CD4-positive, alpha-beta T cell (primary cell): ENCODE results near the gene PTPMT1. TPM values are rescaled to one million over a fixed set of nuclear protein-coding genes. Genes with fewer than 3 reads are reported as not detected.

ENCODE experiments used
- ATAC-seq: fragments of 200-7000 bp; cut with Tn5 transposase; one replicate; pipeline ENCODE4 v1.10.0; 2022; ENCODE audit warnings: mild to moderate bottlenecking; ENCODE audit not compliant: poor library complexity
- CTCF ChIA-PET: fragments of 350-600 bp; sonication (Branson Sonifier 250); formaldehyde crosslinking; loops from one replicate; lab custom pipeline; 2021; ENCODE audit warnings: antibody characterized with exemption, inconsistent platforms; lab: Charles Lee
- POLR2A ChIA-PET: fragments of 350-600 bp; sonication (Branson Sonifier 250); formaldehyde crosslinking; loops from one replicate; lab custom pipeline; 2021; ENCODE audit warnings: antibody characterized with exemption, inconsistent platforms; lab: Charles Lee
- DNase-seq, 14 experiments: peaks; one replicate each; pipeline ENCODE4 v3.0.0-alpha.2; 2013 to 2020; ENCODE audit warnings: mixed read lengths in 2 of 14
- H3K27ac ChIP-seq, 2 donors: one replicate each; pipeline versions ENCODE4 v1.5.1 to v1.7.0; 2013; ENCODE audit warnings: low read length in 2 of 2, low read depth in 1 of 2, mild to moderate bottlenecking in 1 of 2
- H3K27me3 ChIP-seq, 2 experiments: 1 replicate in 1 of 2; 2 replicates in 1 of 2; pipeline versions ENCODE4 v1.6.1 to v1.7.0; 2013; ENCODE audit warnings: low read length in 2 of 2, control low read depth in 1 of 2, mild to moderate bottlenecking in 1 of 2, moderate library complexity in 1 of 2; ENCODE audit not compliant: insufficient read depth in 2 of 2, control insufficient read depth in 1 of 2
- H3K36me3 ChIP-seq: one replicate; pipeline ENCODE4 v1.6.1; 2013; ENCODE audit warnings: low read length, control low read depth; ENCODE audit not compliant: insufficient read depth
- H3K4me1 ChIP-seq: one replicate; pipeline ENCODE4 v1.6.1; 2013; ENCODE audit warnings: low read length, control low read depth; ENCODE audit not compliant: insufficient read depth
- H3K4me3 ChIP-seq: one replicate; pipeline ENCODE4 v1.5.1; 2013; ENCODE audit warnings: mild to moderate bottlenecking, low read length, moderate library complexity
- H3K9me3 ChIP-seq, 2 experiments: 1 replicate in 1 of 2; 2 replicates in 1 of 2; pipeline versions ENCODE4 v1.6.1 to v1.7.0; 2013; ENCODE audit warnings: low read length in 2 of 2, mild to moderate bottlenecking in 2 of 2, control low read depth in 1 of 2, moderate library complexity in 1 of 2; ENCODE audit not compliant: control insufficient read depth in 1 of 2, insufficient read depth in 1 of 2
- H3K27ac Mint-ChIP-seq: one replicate; pipeline ENCODE4 v1.8.0; 2020; ENCODE audit warnings: mixed read lengths
- H3K27me3 Mint-ChIP-seq: one replicate; pipeline ENCODE4 v1.8.0; 2021; ENCODE audit warnings: mixed read lengths
- H3K36me3 Mint-ChIP-seq: one replicate; pipeline ENCODE4 v1.8.0; 2021; ENCODE audit warnings: low read depth, mixed read lengths
- H3K4me1 Mint-ChIP-seq: one replicate; pipeline ENCODE4 v1.8.0; 2021; ENCODE audit warnings: low read depth, mixed read lengths
- H3K4me3 Mint-ChIP-seq: one replicate; pipeline ENCODE4 v1.8.0; 2020; ENCODE audit warnings: mild to moderate bottlenecking, mixed read lengths
- H3K9me3 Mint-ChIP-seq: one replicate; pipeline ENCODE4 v1.8.0; 2020; ENCODE audit warnings: mixed read lengths
- CTCF ChIP-seq: fragments of 200-600 bp; IDR thresholded peaks from one replicate; pipeline ENCODE4 v1.8.0; 2022; ENCODE audit warnings: antibody characterized with exemption, mild to moderate bottlenecking
- intact Hi-C, 2 experiments: fragments of 100-400 bp; cut with DNase I in 1 of 2; cut with micrococcal nuclease in 1 of 2; formaldehyde crosslinking; loops; one replicate each; pipeline versions ENCODE4 v1.15.1 to v1.9.0; 2023 to 2025; cut with DNase I, micrococcal nuclease
- polyA plus RNA-seq, 2 donors: library from polyadenylated mRNA; unstranded; fragments of 120-200 nt; gene quantifications; one replicate each; pipeline ENCODE4 v1.2.1, GENCODE V29; 2013
- total RNA-seq, 174 experiments: library from RNA in 2 of 174; stranded (reverse) in 2 of 174; gene quantifications; one replicate each; pipeline ENCODE4 v1.2.3 and lab custom pipeline; 2021 to 2026

Gene PTPMT1
- total RNA-seq: 10 to 100 TPM; 18.9 to 26.7 TPM
- polyA plus RNA-seq (2013, experiment 1 of 2): 32.3 TPM
- polyA plus RNA-seq (2013, experiment 2 of 2): 30.6 TPM
- total RNA-seq (lab: John Stamatoyannopoulos, UW): 3.3 to 10.5 (median 6.5) reads per million in 172 experiments

GRCh38 chr11:47565340-47566148, at the start of gene PTPMT1:
Gene PTPMT1, plus strand, starts transcription at chr11:47565599. Its CDS starts 24 bp downstream, at chr11:47565623.
- ChIA-PET CTCF (interaction anchor here (1.0 to 3.4 kb wide), 4 partner anchors 12 to 56 kb away, joined by 3 to 19 read pairs (median 3); partner anchors contain the start of gene CELF1), POLR2A (interaction anchor here (0.8 to 3.6 kb wide), 7 partner anchors 9 to 201 kb away, joined by 3 to 38 read pairs (median 7); partner anchors contain the start of genes AGBL2, CELF1, FNBP4 and KBTBD4)
- ATAC-seq (peak; percentile 88), DNase-seq (peak; percentile 34 to 81 (median 58))
- TF ChIP-seq CTCF: no peak
- Histone ChIP-seq H3K27me3 (no peaks in the 10 kb centered on the region), H3K9me3 (no peaks in the 10 kb centered on the region), H3K36me3 (peaks cover 10% of the 10 kb centered on the region), H3K4me1 (peaks cover 25% of the 10 kb centered on the region), H3K27ac (peak within 1 kb of the TSS; percentile 41 to 83), H3K4me3 (peak within 1 kb of the TSS; percentile 86)
- Mint-ChIP-seq H3K4me1 (peaks cover 20% of the 10 kb centered on the region), H3K36me3 (peaks cover 21% of the 10 kb centered on the region), H3K4me3 (peak within 1 kb of the TSS; percentile 87), H3K27ac (peak within 1 kb of the TSS; percentile 80), H3K27me3 (no peaks in the 10 kb centered on the region), H3K9me3 (no peaks in the 10 kb centered on the region)
- intact Hi-C loops: no loop called here

GRCh38 chr11:47516155-47516554, 49.2 kb upstream of the PTPMT1 start:
- H3K27me3 ChIP-seq: no peaks in the 10 kb centered on the region
- no peaks in the 10 kb centered on the region for H3K9me3 ChIP-seq
- Mint-ChIP-seq H3K27me3 (no peaks in the 10 kb centered on the region), H3K9me3 (no peaks in the 10 kb centered on the region), H3K27ac (peak overlapping the region; percentile 49), H3K4me3 (peak overlapping the region; percentile 45), H3K36me3 (peaks cover 18% of the 10 kb centered on the region), H3K4me1 (peaks cover 77% of the 10 kb centered on the region)
- no peak for TF ChIP-seq CTCF
- ATAC-seq: no peak
- DNase-seq: no peak
- POLR2A ChIA-PET: no interaction called here
- peaks cover 81% of the 10 kb centered on the region for H3K4me1 ChIP-seq
- CTCF ChIA-PET: interaction anchor here (1.3 kb wide), 1 partner anchor 8 kb away, joined by 4 read pairs; no protein-coding TSS in a partner anchor
- H3K27ac ChIP-seq: no peak overlapping the region
- no peak overlapping the region for H3K4me3 ChIP-seq
- intact Hi-C loops: no loop called here
- H3K36me3 ChIP-seq: no peaks in the 10 kb centered on the region

DNA sequence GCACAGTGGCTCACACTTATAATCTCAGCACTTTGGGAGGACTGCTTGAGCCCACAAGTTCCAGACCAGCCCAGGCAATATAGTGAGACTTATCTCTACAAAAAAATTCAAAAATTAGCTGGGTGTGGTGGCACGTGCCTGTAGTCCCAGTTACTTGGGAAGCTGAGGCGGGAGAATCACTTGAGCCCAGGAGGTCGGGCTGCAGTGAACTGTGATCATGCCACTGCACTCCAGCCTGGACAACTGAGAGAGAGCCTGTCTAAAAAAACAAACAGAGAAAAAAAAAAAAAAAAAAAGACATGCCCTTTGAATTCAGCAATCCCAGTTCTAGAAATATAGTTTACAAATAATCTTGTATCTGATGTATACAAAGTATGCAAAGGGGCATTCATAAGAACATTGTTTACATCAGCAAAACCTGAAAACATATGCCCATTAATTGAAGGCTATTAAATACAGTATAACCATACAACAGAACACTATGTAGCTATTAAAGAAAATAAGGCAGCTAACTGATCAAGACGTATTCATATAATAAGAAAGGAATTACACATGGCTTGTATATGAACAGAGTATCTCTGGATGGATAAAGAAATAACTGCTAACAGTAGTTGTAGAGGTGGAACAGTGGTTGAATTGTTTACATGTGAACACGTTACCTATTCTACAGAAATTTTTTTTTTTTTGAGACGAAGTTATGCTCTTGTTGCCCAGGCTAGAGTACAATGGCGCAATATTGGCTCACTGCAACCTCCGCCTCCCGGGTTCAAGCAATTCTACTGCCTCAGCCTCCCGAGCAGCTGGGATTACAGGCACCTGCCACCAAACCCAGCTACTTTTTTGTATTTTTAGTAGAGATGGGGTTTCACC, 48.2 kb upstream of the PTPMT1 start:
- Mint-ChIP-seq H3K9me3 (no peaks in the 10 kb centered on the region), H3K27ac (peak overlapping the region; percentile 66), H3K4me3 (no peak overlapping the region), H3K27me3 (no peaks in the 10 kb centered on the region), H3K36me3 (peaks cover 21% of the 10 kb centered on the region), H3K4me1 (peaks cover 68% of the 10 kb centered on the region)
- no peaks in the 10 kb centered on the region for H3K9me3 ChIP-seq
- DNase-seq (no peak), ATAC-seq (no peak)
- H3K4me1 ChIP-seq: peaks cover 79% of the 10 kb centered on the region
- H3K27me3 ChIP-seq: no peaks in the 10 kb centered on the region
- no peak for TF ChIP-seq CTCF
- CTCF ChIA-PET: no interaction called here
- POLR2A ChIA-PET: interaction anchor here (1.1 kb wide), 1 partner anchor 23 kb away, joined by 3 read pairs; no protein-coding TSS in a partner anchor
- intact Hi-C loops: no loop called here
- no peak overlapping the region for H3K27ac ChIP-seq
- no peaks in the 10 kb centered on the region for H3K36me3 ChIP-seq
- H3K4me3 ChIP-seq: no peak overlapping the region
